HG03354 (cell line): ENCODE data around the gene KCNIP1.

Experiments
- ATAC-seq: cut with Tn5 transposase; IDR thresholded peaks from one replicate; pipeline ENCODE4 v1.9.1; 2021; ENCODE audit warnings: mild to moderate bottlenecking; ENCODE audit not compliant: unreplicated experiment, poor library complexity, severe bottlenecking

The KCNIP1 gene

GRCh38 chr5:170732685-170733084 is 228.9 kb downstream of the KCNIP1 start:
- ATAC-seq = no peak

GRCh38 chr5:170736966-170737365 is 233.1 kb downstream of the KCNIP1 start:
- ATAC-seq = no peak

- no peak for ATAC-seq
Measured at GRCh38 chr5:170737591-170737990, 233.8 kb downstream of the KCNIP1 start.

GRCh38 chr5:170738840-170739239 is 235.0 kb downstream of the KCNIP1 start:
- ATAC-seq = no peak

- no peak for ATAC-seq
Measured at GRCh38 chr5:170739446-170739845, 235.6 kb downstream of the KCNIP1 start.

GRCh38 chr5:170740551-170741205 is 236.9 kb downstream of the KCNIP1 start:
- ATAC-seq = no peak

GRCh38 chr5:170741801-170742200 is 238.0 kb downstream of the KCNIP1 start:
- no peak for ATAC-seq

GRCh38 chr5:170743876-170744212 is 240.0 kb downstream of the KCNIP1 start:
- no peak for ATAC-seq

GRCh38 chr5:170745481-170746071 is 241.8 kb downstream of the KCNIP1 start:
- no peak for ATAC-seq

- ATAC-seq = no peak
Measured at GRCh38 chr5:170746075-170746960, 242.5 kb downstream of the KCNIP1 start.

- no peak for ATAC-seq
Measured at GRCh38 chr5:170746961-170747340, 243.1 kb downstream of the KCNIP1 start.

- ATAC-seq = no peak
Measured at GRCh38 chr5:170747357-170747756, 243.5 kb downstream of the KCNIP1 start.

- ATAC-seq = no peak
Measured at GRCh38 chr5:170747851-170748250, 244.0 kb downstream of the KCNIP1 start.

- ATAC-seq = no peak
Measured at GRCh38 chr5:170748951-170749471, 245.2 kb downstream of the KCNIP1 start.

- no peak for ATAC-seq
Measured at GRCh38 chr5:170749911-170750431, 246.2 kb downstream of the KCNIP1 start.

GRCh38 chr5:170750791-170751190 is 247.0 kb downstream of the KCNIP1 start:
- ATAC-seq = no peak

GRCh38 chr5:170751631-170752030 is 247.8 kb downstream of the KCNIP1 start:
- no peak for ATAC-seq

- ATAC-seq = no peak
Measured at GRCh38 chr5:170752257-170753215, 248.7 kb downstream of the KCNIP1 start.

- ATAC-seq = no peak
Measured at GRCh38 chr5:170753311-170753710, 249.5 kb downstream of the KCNIP1 start.
